Esophagus muscularis mucosa (tissue), 4 donors: Measurements from ENCODE around the gene SRXN1. TPM values are rescaled to one million over a fixed set of nuclear protein-coding genes. Genes with fewer than 3 reads are reported as not detected.

Source experiments
- DNase-seq: peaks from one replicate; pipeline ENCODE4 v3.0.0-alpha.2; 2017; ENCODE audit errors: extremely low spot score
- H3K27ac ChIP-seq, 4 donors: fragments of 200-600 bp; sonication (generic); replicated peaks in 1 of 4; 1 replicate in 3 of 4; 2 replicates in 1 of 4; pipeline ENCODE4 v1.5.1; 2016 to 2019; ENCODE audit warnings: mild to moderate bottlenecking in 1 of 4
- H3K27me3 ChIP-seq, 4 donors: fragments of 200-600 bp; sonication (generic); one replicate each; pipeline versions ENCODE4 v1.5.1 to v1.6.0; 2016 to 2019
- H3K36me3 ChIP-seq, 4 donors: fragments of 200-600 bp; sonication (generic); one replicate each; pipeline ENCODE4 v1.5.1; 2016 to 2019
- H3K4me1 ChIP-seq, 4 donors: fragments of 200-600 bp; sonication (generic); one replicate each; pipeline ENCODE4 v1.5.1; 2016 to 2019
- H3K4me3 ChIP-seq, 4 donors: fragments of 200-600 bp; sonication (generic); 1 replicate in 2 of 4; 2 replicates in 2 of 4; pipeline ENCODE4 v1.5.1; 2016 to 2019; ENCODE audit warnings: mild to moderate bottlenecking in 4 of 4, moderate library complexity in 1 of 4
- H3K9me3 ChIP-seq, 4 donors: fragments of 200-600 bp; sonication (generic); 1 replicate in 3 of 4; 2 replicates in 1 of 4; pipeline ENCODE4 v1.5.1; 2016 to 2019
- CTCF ChIP-seq, 3 experiments: fragments of 200-600 bp in 2 of 3; fragments of 450-650 bp in 1 of 3; sonication (generic) in 2 of 3; IDR thresholded peaks; one replicate each; pipeline ENCODE4 v1.5.1; 2017 to 2019; ENCODE audit warnings: antibody characterized with exemption in 3 of 3, mild to moderate bottlenecking in 2 of 3, moderate library complexity in 1 of 3
- EP300 ChIP-seq: sonication (generic); formaldehyde crosslinking; IDR thresholded peaks from one replicate; pipeline ENCODE4 v1.6.1; 2017; ENCODE audit warnings: antibody characterized with exemption
- POLR2A ChIP-seq: fragments of 450-650 bp; IDR thresholded peaks from one replicate; pipeline ENCODE4 v1.6.1; 2017; ENCODE audit warnings: antibody characterized with exemption, moderate library complexity, mild to moderate bottlenecking, low read depth
- POLR2AphosphoS5 ChIP-seq, 2 donors: sonication (generic); formaldehyde crosslinking; IDR thresholded peaks; one replicate each; pipeline ENCODE4 v1.6.1; 2017; ENCODE audit warnings: antibody characterized with exemption in 2 of 2
- WGBS: methylation state at CpG from one replicate; pipeline ENCODE4 v1.1.5; 2018; 5-methylcytosine and 5-hydroxymethylcytosine counted together
- intact Hi-C: fragments of 100-400 bp; cut with DNase I; formaldehyde crosslinking; loops from one replicate; pipeline ENCODE4 v1.15.1; 2023
- total RNA-seq, 4 donors: library from RNA; depleted of rRNA; stranded (reverse); fragments of >200 nt; gene quantifications; one replicate each; pipeline versions ENCODE4 v1.1.0 to v1.2.1, GENCODE V29; 2016

Gene SRXN1
- total RNA-seq, 4 donors from 2014 or later = 37.0 to 58.2 (median 41.4) TPM

GRCh38 chr20:664576-664975, 11.6 kb upstream of the SRXN1 start:
- 50% methylated on average over 13 of the region's 13 CpGs for WGBS
- no peak overlapping the region for H3K4me3 ChIP-seq
- no peaks in the 10 kb centered on the region for H3K36me3 ChIP-seq
- H3K27me3 ChIP-seq = peaks cover 0 to 97% (median 49%) of the 10 kb centered on the region in 4 donors
- no peak for TF ChIP-seq EP300
- no peak for TF ChIP-seq POLR2A
- TF ChIP-seq POLR2AphosphoS5 (IDR thresholded peaks at IDR 0.05) = no peak
- TF ChIP-seq CTCF (IDR thresholded peaks at IDR 0.05) = no peak
- no peaks in the 10 kb centered on the region for H3K9me3 ChIP-seq
- intact Hi-C loops = no loop called here
- H3K27ac ChIP-seq = no peak overlapping the region
- no peak for DNase-seq
- H3K4me1 ChIP-seq = peaks cover 12 to 14% (median 14%) of the 10 kb centered on the region in 4 donors

- H3K4me1 ChIP-seq = peaks cover 12 to 14% (median 13%) of the 10 kb centered on the region in 4 donors
- no peak overlapping the region for H3K4me3 ChIP-seq
- H3K27me3 ChIP-seq = peaks cover 0 to 97% (median 49%) of the 10 kb centered on the region in 4 donors
- intact Hi-C loops = no loop called here
- DNase-seq = no peak
- no peaks in the 10 kb centered on the region for H3K9me3 ChIP-seq
- 8% methylated on average over 7 of the region's 60 CpGs for WGBS
- no peaks in the 10 kb centered on the region for H3K36me3 ChIP-seq
- TF ChIP-seq POLR2A (no peak), CTCF (IDR thresholded peaks at IDR 0.05) (no peak), EP300 (no peak), POLR2AphosphoS5 (IDR thresholded peaks at IDR 0.05) (no peak)
- no peak overlapping the region for H3K27ac ChIP-seq
Measured at GRCh38 chr20:664151-664550, 11.2 kb upstream of the SRXN1 start.

GRCh38 chr20:663315-664090, 10.5 kb upstream of the SRXN1 start:
- intact Hi-C loops = no loop called here
- 11% methylated on average over 21 of the region's 84 CpGs for WGBS
- no peak for DNase-seq
- TF ChIP-seq POLR2A = no peak
- TF ChIP-seq CTCF (IDR thresholded peaks at IDR 0.05) = no peak
- no peak for TF ChIP-seq EP300
- TF ChIP-seq POLR2AphosphoS5 (IDR thresholded peaks at IDR 0.05) = no peak
- H3K27ac ChIP-seq = no peak overlapping the region
- H3K36me3 ChIP-seq = no peaks in the 10 kb centered on the region
- no peaks in the 10 kb centered on the region for H3K9me3 ChIP-seq
- H3K27me3 ChIP-seq = peaks cover 0 to 95% (median 49%) of the 10 kb centered on the region in 4 donors
- peaks cover 7 to 14% (median 13%) of the 10 kb centered on the region in 4 donors for H3K4me1 ChIP-seq
- H3K4me3 ChIP-seq = no peak overlapping the region

- intact Hi-C loops = no loop called here
- TF ChIP-seq POLR2AphosphoS5 (IDR thresholded peaks at IDR 0.05) (no peak), POLR2A (no peak), EP300 (no peak), CTCF (IDR thresholded peaks at IDR 0.05) (no peak)
- H3K27me3 ChIP-seq = peaks cover 0 to 93% (median 49%) of the 10 kb centered on the region in 4 donors
- no peaks in the 10 kb centered on the region for H3K9me3 ChIP-seq
- no peak for DNase-seq
- H3K36me3 ChIP-seq = no peaks in the 10 kb centered on the region
- peaks cover 1 to 14% (median 13%) of the 10 kb centered on the region in 4 donors for H3K4me1 ChIP-seq
- no peak overlapping the region for H3K4me3 ChIP-seq
- 40% methylated on average over 10 of the region's 16 CpGs for WGBS
- no peak overlapping the region for H3K27ac ChIP-seq
Measured at GRCh38 chr20:662277-663192, 9.5 kb upstream of the SRXN1 start.
